Sigmoid colon (tissue), 4 donors: ENCODE data around the gene PLA2G4D.

ENCODE experiments used
- EP300 ChIP-seq, 4 donors: sonication (generic); formaldehyde crosslinking; IDR thresholded peaks; one replicate each; pipeline ENCODE4 v1.6.1; 2017; ENCODE audit warnings: antibody characterized with exemption in 4 of 4
- POLR2A ChIP-seq, 2 donors: fragments of 450-650 bp; IDR thresholded peaks; one replicate each; pipeline ENCODE4 v1.6.1; 2016; ENCODE audit warnings: antibody characterized with exemption in 2 of 2, mild to moderate bottlenecking in 2 of 2, moderate library complexity in 2 of 2
- POLR2AphosphoS5 ChIP-seq, 4 donors: sonication (generic); formaldehyde crosslinking; IDR thresholded peaks; one replicate each; pipeline ENCODE4 v1.6.1; 2017; ENCODE audit warnings: antibody characterized with exemption in 4 of 4
- TF ChIP-seq, protein P1 (sequence below), 4 experiments: fragments of 450-650 bp in 3 of 4; fragments of 200-600 bp in 1 of 4; IDR thresholded peaks; one replicate each; pipeline ENCODE4 v1.5.1; 2016 to 2019; ENCODE audit warnings: antibody characterized with exemption in 4 of 4, mild to moderate bottlenecking in 3 of 4, moderate library complexity in 2 of 4

DNA sequence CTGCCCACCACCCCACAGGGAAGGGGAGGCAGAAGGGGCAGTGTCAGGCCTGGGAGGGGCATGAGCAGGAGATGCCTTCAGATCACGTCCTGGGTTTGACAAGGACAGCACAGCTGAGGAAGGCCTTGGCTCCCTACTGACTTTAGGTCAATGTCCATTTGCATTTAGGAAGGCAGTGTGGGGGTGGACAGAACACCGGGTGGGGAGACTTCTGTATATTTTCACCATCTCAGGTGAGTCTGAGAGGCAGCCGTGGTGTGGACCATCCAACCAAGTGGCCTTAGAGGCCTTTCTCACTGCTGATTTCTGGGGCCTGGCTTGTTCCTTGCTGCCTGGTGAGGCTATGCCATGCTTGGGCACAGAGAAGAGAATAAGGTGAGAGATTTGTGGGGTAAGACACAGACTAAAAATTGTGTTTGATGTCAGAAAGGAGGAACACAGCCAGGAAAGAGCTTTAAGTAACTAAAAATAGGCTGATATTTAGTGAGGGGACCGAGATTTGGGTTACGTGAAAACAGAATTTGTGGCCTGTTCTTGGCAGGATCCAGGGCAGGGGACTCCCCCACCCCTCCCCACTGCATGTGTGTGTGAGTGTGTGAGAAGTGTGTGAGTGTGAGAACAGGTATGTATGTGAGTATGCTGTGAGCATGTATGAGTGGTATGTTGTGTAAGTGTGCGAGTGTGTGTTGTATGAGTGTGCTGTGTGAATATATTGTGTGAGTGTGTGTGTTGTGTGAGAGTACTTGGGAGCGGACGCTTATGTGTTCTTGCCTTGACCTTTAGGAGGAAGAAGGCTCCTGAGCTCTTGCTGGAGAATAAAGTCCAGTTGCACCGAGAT is 61.8 kb downstream of the PLA2G4D start:
- TF ChIP-seq POLR2AphosphoS5 (IDR thresholded peaks at IDR 0.05) = no peak
- TF ChIP-seq, protein P1, sequence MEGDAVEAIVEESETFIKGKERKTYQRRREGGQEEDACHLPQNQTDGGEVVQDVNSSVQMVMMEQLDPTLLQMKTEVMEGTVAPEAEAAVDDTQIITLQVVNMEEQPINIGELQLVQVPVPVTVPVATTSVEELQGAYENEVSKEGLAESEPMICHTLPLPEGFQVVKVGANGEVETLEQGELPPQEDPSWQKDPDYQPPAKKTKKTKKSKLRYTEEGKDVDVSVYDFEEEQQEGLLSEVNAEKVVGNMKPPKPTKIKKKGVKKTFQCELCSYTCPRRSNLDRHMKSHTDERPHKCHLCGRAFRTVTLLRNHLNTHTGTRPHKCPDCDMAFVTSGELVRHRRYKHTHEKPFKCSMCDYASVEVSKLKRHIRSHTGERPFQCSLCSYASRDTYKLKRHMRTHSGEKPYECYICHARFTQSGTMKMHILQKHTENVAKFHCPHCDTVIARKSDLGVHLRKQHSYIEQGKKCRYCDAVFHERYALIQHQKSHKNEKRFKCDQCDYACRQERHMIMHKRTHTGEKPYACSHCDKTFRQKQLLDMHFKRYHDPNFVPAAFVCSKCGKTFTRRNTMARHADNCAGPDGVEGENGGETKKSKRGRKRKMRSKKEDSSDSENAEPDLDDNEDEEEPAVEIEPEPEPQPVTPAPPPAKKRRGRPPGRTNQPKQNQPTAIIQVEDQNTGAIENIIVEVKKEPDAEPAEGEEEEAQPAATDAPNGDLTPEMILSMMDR (IDR thresholded peaks at IDR 0.05) = no peak
- no peak for TF ChIP-seq POLR2A (IDR thresholded peaks at IDR 0.05)
- TF ChIP-seq EP300 (IDR thresholded peaks at IDR 0.05) = no peak
